Panc1 (cell line): ENCODE measurements around the gene BAZ2B.

Experiments used
- POLR2AphosphoS5 ChIP-seq: IDR thresholded peaks from 2 replicates; pipeline ENCODE4 v1.6.1; 2012; ENCODE audit warnings: mild to moderate bottlenecking, low read depth, low read length, moderate library complexity
- SIN3A ChIP-seq: IDR thresholded peaks from 2 replicates; pipeline ENCODE4 v1.6.1; 2012; ENCODE audit warnings: low read depth, mild to moderate bottlenecking, low read length, moderate library complexity, borderline replicate concordance; ENCODE audit not compliant: insufficient read depth
- TCF7L2 ChIP-seq: IDR thresholded peaks from 2 replicates; pipeline ENCODE4 v1.6.1; 2011; ENCODE audit warnings: mild to moderate bottlenecking, low read depth, low read length, inconsistent platforms
- TF ChIP-seq, protein P1 (sequence below): fragments of 450-650 bp; IDR thresholded peaks from 2 replicates; pipeline ENCODE4 v1.5.1; 2017; ENCODE audit warnings: mild to moderate bottlenecking
- TF ChIP-seq, protein P2 (sequence below), 2 experiments: IDR thresholded peaks; 2 replicates each; pipeline ENCODE4 v1.6.1; 2011 to 2012; ENCODE audit warnings: low read depth in 2 of 2, control low read depth in 1 of 2, low read length in 1 of 2, mild to moderate bottlenecking in 1 of 2, moderate library complexity in 1 of 2; ENCODE audit not compliant: insufficient read depth in 1 of 2

DNA sequence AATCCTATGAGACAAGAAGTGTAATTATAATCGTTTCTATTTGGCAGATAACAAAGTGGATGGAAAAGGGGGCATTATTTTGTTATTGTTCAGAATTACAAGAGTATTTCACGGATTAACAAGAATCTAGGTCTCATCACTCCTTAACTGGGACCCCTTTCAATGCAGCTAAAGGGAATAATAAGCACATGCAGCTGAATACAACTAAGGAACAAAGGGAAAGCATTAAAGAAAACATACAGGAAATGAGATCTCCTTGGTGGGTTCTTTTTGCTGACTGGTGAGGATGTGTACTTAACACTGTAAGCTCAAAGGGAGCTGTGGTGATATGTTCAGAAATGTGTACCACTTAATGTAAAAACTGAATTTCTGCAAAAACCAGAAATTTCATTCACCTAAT, 189.3 kb downstream of the BAZ2B start:
- TF ChIP-seq, protein P1, sequence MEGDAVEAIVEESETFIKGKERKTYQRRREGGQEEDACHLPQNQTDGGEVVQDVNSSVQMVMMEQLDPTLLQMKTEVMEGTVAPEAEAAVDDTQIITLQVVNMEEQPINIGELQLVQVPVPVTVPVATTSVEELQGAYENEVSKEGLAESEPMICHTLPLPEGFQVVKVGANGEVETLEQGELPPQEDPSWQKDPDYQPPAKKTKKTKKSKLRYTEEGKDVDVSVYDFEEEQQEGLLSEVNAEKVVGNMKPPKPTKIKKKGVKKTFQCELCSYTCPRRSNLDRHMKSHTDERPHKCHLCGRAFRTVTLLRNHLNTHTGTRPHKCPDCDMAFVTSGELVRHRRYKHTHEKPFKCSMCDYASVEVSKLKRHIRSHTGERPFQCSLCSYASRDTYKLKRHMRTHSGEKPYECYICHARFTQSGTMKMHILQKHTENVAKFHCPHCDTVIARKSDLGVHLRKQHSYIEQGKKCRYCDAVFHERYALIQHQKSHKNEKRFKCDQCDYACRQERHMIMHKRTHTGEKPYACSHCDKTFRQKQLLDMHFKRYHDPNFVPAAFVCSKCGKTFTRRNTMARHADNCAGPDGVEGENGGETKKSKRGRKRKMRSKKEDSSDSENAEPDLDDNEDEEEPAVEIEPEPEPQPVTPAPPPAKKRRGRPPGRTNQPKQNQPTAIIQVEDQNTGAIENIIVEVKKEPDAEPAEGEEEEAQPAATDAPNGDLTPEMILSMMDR = no peak
- TF ChIP-seq POLR2AphosphoS5 (no peak), TCF7L2 (no peak), SIN3A (no peak)
- TF ChIP-seq, protein P2, sequence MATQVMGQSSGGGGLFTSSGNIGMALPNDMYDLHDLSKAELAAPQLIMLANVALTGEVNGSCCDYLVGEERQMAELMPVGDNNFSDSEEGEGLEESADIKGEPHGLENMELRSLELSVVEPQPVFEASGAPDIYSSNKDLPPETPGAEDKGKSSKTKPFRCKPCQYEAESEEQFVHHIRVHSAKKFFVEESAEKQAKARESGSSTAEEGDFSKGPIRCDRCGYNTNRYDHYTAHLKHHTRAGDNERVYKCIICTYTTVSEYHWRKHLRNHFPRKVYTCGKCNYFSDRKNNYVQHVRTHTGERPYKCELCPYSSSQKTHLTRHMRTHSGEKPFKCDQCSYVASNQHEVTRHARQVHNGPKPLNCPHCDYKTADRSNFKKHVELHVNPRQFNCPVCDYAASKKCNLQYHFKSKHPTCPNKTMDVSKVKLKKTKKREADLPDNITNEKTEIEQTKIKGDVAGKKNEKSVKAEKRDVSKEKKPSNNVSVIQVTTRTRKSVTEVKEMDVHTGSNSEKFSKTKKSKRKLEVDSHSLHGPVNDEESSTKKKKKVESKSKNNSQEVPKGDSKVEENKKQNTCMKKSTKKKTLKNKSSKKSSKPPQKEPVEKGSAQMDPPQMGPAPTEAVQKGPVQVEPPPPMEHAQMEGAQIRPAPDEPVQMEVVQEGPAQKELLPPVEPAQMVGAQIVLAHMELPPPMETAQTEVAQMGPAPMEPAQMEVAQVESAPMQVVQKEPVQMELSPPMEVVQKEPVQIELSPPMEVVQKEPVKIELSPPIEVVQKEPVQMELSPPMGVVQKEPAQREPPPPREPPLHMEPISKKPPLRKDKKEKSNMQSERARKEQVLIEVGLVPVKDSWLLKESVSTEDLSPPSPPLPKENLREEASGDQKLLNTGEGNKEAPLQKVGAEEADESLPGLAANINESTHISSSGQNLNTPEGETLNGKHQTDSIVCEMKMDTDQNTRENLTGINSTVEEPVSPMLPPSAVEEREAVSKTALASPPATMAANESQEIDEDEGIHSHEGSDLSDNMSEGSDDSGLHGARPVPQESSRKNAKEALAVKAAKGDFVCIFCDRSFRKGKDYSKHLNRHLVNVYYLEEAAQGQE (IDR thresholded peaks at IDR 0.05; ENCODE audit: insufficient read depth in 1 of 2, low read depth in 2 of 2, low read length in 1 of 2) = no peak
